ENCODE data around the gene NRP2.

NRP2 gene

DNA sequence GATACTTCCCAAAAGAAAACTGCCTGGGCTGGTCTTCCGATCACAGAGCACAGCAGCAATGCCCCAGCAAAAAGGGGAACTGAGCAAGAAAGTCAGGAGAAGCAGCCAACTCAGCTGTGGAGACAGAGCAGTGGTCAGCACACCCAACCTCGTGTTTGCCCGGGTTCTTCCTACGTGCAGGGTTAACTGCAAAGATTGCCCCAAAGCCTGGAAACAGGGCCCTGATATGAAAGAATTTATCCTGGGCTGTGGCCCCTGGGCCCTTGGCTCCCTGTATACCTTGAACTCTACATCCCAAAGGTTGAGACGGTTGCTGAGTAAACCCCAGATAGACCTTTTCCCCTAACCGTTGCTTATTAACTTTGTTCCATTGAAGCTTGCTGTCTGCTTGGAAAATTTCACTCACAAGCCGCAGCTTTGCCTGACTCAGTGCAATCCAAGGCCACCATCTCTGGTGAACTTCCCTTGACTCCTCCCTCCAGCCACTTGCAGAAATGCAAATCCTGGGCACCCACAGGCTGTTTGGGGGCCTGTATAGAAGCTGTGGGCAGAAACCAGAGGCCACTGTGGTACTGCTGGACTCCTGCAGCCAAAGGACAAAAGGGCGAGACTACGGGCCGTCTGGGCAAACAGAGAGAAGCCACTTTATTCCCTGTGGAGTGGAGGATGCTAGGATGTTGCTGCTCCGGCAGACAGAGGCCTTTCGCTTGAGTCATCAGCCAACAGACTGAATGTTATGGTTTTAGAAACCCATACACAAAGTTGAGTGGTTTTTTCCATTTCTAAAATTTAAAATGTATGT is 18.2 kb downstream of the NRP2 start:
- peaks cover 51% of the 10 kb centered on the region for H3K4me1 ChIP-seq (ENCODE audit: control insufficient read depth, insufficient read depth, low read length, unreplicated experiment)
- no peaks in the 10 kb centered on the region for H3K27me3 ChIP-seq (ENCODE audit: insufficient read depth, low read length)
- no peaks in the 10 kb centered on the region for H3K36me3 ChIP-seq (ENCODE audit: insufficient read depth, low read length)
- no peak overlapping the region for H2AFZ ChIP-seq (ENCODE audit: low read length, unreplicated experiment)
- H3K27ac ChIP-seq (ENCODE audit: low read depth, low read length), result peak overlapping the region; percentile 73
- no peak overlapping the region for H3K4me3 ChIP-seq (ENCODE audit: low read depth, low read length)
- H3K79me2 ChIP-seq (ENCODE audit: control insufficient read depth, insufficient read depth, low read length, unreplicated experiment), result no peaks in the 10 kb centered on the region

DNA sequence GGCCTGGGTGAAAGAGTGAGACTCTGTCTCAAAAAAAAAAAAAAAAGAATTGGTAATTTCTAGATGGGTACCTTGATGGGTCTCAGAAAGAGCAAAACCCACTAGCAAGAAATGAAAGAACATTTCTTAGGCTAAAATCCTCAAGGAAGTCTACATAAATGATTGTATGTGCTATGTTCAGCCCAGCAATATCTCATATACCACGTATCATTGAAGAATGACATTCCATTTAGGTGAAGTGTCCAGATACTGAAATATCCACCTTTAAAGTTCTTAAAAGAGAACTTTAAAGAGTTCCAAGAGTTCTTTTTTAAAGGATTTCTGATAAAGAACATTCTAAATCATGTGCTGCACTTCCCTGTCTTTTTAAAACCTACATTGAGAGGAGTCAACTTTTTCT is 19.2 kb downstream of the NRP2 start:
- Histone ChIP-seq H3K27ac (ENCODE audit: low read depth, low read length) (peak overlapping the region; percentile 73), H3K36me3 (ENCODE audit: insufficient read depth, low read length) (no peaks in the 10 kb centered on the region), H3K27me3 (ENCODE audit: insufficient read depth, low read length) (no peaks in the 10 kb centered on the region), H3K4me1 (ENCODE audit: control insufficient read depth, insufficient read depth, low read length, unreplicated experiment) (peaks cover 52% of the 10 kb centered on the region), H3K4me3 (ENCODE audit: low read depth, low read length) (no peak overlapping the region), H2AFZ (ENCODE audit: low read length, unreplicated experiment) (no peak overlapping the region), H3K79me2 (ENCODE audit: control insufficient read depth, insufficient read depth, low read length, unreplicated experiment) (no peaks in the 10 kb centered on the region)

DNA sequence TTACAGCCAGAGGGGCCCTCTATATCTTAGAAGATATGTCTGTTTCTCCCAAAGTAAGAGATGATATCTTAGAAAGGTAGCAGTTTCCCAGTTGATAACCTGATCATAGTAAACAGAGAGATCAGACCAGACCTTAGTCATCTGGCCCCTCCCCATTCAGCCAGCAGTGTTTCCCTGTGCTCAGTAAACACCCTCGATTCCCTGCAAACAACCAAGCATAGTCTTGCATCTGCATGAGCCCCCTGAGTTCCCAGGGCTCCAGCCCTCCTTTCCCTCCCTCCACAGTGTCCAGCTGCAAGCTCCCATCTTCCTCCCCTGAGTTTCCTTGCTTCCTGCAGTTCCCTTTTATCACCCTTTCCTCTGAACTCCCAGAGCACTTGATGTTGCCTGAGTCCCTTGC is 20.3 kb downstream of the NRP2 start:
- Histone ChIP-seq H3K27me3 (ENCODE audit: insufficient read depth, low read length) (no peaks in the 10 kb centered on the region), H3K27ac (ENCODE audit: low read depth, low read length) (no peak overlapping the region), H3K4me3 (ENCODE audit: low read depth, low read length) (no peak overlapping the region), H3K4me1 (ENCODE audit: control insufficient read depth, insufficient read depth, low read length, unreplicated experiment) (peaks cover 62% of the 10 kb centered on the region), H3K79me2 (ENCODE audit: control insufficient read depth, insufficient read depth, low read length, unreplicated experiment) (no peaks in the 10 kb centered on the region), H3K36me3 (ENCODE audit: insufficient read depth, low read length) (no peaks in the 10 kb centered on the region), H2AFZ (ENCODE audit: low read length, unreplicated experiment) (no peak overlapping the region)

DNA sequence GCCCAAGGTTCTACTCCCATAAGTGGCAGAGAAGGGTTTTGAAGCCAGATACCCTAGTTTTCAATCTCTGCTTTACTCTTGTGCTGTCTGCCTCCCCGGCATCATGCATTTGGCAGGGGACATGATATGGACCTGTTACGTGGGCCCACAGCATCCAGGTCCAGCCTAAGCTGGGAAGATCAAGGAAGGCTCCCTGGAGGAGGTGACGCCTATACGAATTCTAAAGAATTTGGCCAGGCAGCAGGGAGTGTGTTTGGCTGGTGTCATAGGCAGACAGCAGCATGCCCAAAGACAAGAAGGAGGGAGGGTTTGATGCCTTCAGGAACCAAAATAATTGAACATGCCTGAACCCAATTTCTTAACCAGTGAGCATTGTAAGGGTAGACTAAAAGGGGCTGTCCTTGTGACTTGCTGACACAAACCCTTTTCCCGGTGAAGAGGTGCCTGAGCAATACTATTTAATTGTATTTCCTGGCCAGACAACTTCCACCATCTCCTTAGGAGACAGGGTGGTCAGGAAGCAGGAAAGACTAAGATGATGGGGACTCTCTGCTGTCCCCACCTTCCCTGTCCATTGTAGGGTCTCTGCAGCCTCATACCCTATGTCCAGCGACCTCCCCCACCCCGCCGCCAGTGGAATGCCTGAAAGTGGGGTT is 21.3 kb downstream of the NRP2 start:
- no peaks in the 10 kb centered on the region for H3K27me3 ChIP-seq (ENCODE audit: insufficient read depth, low read length)
- no peak overlapping the region for H2AFZ ChIP-seq (ENCODE audit: low read length, unreplicated experiment)
- H3K4me1 ChIP-seq (ENCODE audit: control insufficient read depth, insufficient read depth, low read length, unreplicated experiment), result peaks cover 58% of the 10 kb centered on the region

DNA sequence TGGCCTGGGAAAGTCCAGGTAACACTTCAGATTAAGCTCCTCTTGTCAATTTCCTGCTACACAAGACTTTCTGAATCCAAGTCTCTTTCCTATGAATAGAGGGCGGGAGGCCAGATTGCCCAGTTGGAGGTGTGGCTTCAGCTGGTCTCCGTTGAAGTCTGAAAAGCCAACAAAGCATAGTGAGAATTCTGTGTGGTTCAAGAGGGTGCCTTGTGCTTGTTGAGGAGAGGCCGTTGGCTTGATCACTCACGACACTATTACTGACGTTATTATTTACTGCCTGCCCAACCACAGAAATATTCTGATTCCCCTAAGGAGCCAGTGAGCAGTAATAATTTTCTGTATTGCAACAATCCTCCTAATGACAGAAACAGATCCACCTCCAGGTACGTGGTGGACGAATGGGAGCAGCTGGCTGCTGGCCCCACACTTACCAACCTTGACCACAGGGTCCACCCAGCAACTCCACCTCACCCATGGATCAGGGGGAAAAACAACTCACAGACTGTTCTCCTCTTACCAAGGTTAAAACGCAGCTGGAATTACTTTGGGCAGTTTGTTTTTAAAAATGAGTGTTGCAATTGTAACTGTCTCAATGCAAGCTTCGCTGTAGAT is 21.9 kb downstream of the NRP2 start:
- Histone ChIP-seq H3K4me3 (ENCODE audit: low read depth, low read length) (no peak overlapping the region), H3K27me3 (ENCODE audit: insufficient read depth, low read length) (no peaks in the 10 kb centered on the region), H2AFZ (ENCODE audit: low read length, unreplicated experiment) (no peak overlapping the region), H3K79me2 (ENCODE audit: control insufficient read depth, insufficient read depth, low read length, unreplicated experiment) (no peaks in the 10 kb centered on the region), H3K36me3 (ENCODE audit: insufficient read depth, low read length) (no peaks in the 10 kb centered on the region), H3K27ac (ENCODE audit: low read depth, low read length) (no peak overlapping the region), H3K4me1 (ENCODE audit: control insufficient read depth, insufficient read depth, low read length, unreplicated experiment) (peaks cover 51% of the 10 kb centered on the region)

More for the DNA sequence above, 21.3 kb downstream of the NRP2 start:
- Histone ChIP-seq H3K4me3 (ENCODE audit: low read depth, low read length) (no peak overlapping the region), H3K27ac (ENCODE audit: low read depth, low read length) (no peak overlapping the region), H3K36me3 (ENCODE audit: insufficient read depth, low read length) (no peaks in the 10 kb centered on the region), H3K79me2 (ENCODE audit: control insufficient read depth, insufficient read depth, low read length, unreplicated experiment) (no peaks in the 10 kb centered on the region)

DNA sequence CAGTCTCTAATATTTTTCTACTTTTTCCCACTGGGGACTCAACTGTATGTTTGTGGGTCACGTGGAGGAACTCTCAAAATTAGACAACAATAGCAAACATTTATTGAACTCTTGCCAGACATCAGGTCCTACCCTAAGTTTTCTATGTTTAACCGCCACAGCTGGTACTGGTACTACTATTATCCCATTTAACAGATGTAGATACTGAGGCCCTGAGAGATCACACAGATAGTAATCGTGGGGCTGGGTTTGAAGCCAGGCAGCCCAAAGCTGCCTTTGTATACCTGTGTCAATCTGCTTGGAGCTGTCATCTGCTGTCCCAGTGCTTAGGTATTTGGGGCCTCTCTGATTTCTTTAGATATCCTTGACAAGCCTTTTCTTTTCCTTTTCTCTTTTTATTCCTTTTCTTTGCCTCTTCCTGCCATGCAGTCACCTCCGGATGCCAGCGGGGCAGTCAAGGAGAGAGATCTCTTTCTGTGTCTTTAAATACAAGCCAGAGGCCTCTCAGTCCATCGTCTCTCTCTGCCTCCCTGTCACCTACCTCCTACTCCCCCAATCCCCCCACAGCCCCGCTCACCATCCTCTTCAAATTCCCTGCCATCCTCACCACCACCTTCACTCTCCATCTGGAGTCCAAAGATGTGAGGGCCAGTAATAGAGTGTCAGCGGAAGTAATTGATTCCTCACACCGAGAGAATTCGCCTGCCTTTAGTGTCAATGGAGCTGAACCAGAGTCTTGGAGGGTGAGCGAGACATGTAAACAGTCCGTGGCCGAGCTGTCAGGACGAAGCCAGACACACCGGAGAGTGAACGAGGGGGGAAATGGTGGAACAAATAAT is 23.4 kb downstream of the NRP2 start:
- H3K4me1 ChIP-seq (ENCODE audit: control insufficient read depth, insufficient read depth, low read length, unreplicated experiment), result peaks cover 36% of the 10 kb centered on the region
- no peak overlapping the region for H2AFZ ChIP-seq (ENCODE audit: low read length, unreplicated experiment)
- H3K79me2 ChIP-seq (ENCODE audit: control insufficient read depth, insufficient read depth, low read length, unreplicated experiment), result no peaks in the 10 kb centered on the region
- no peak overlapping the region for H3K4me3 ChIP-seq (ENCODE audit: low read depth, low read length)
- H3K36me3 ChIP-seq (ENCODE audit: insufficient read depth, low read length), result no peaks in the 10 kb centered on the region
- no peaks in the 10 kb centered on the region for H3K27me3 ChIP-seq (ENCODE audit: insufficient read depth, low read length)
- no peak overlapping the region for H3K27ac ChIP-seq (ENCODE audit: low read depth, low read length)

DNA sequence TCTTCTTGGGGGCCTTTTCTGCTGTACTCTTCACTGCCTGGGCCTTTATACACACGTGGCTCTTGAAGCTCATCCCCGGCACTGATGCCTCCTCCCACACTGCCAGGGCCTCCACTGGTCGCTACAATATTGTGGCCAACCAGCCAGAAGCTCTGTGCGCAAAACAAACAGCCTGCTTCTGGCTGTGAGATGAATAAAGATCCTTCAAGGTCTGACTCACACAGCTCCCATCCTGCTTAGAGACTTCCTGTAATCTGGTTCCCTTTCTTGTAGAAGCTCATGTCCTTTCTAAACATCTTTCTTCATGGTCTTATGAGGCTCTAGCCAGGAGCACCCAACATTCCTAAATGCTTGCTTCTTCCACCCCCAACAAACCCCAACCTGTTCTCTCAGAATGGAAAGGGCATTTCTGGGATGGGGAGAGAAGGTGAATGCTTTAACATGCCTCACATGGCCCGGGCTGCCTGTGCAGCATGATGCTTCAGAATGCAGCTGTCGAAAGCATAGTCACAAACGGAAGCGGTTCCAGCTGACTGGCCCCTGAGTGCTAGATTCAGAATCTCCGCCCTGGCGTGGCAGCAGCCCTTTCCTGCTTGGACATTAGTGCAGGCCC is 24.6 kb downstream of the NRP2 start:
- H3K36me3 ChIP-seq (ENCODE audit: insufficient read depth, low read length), result no peaks in the 10 kb centered on the region
- no peaks in the 10 kb centered on the region for H3K27me3 ChIP-seq (ENCODE audit: insufficient read depth, low read length)
- 0 out of 2 replicates have a peak overlapping the region, but pooled peaks have one; percentile 22 for H3K27ac ChIP-seq (ENCODE audit: low read depth, low read length)
- H3K79me2 ChIP-seq (ENCODE audit: control insufficient read depth, insufficient read depth, low read length, unreplicated experiment), result no peaks in the 10 kb centered on the region
- peaks cover 25% of the 10 kb centered on the region for H3K4me1 ChIP-seq (ENCODE audit: control insufficient read depth, insufficient read depth, low read length, unreplicated experiment)
- H2AFZ ChIP-seq (ENCODE audit: low read length, unreplicated experiment), result peak overlapping the region; percentile 79
- H3K4me3 ChIP-seq (ENCODE audit: low read depth, low read length), result no peak overlapping the region

DNA sequence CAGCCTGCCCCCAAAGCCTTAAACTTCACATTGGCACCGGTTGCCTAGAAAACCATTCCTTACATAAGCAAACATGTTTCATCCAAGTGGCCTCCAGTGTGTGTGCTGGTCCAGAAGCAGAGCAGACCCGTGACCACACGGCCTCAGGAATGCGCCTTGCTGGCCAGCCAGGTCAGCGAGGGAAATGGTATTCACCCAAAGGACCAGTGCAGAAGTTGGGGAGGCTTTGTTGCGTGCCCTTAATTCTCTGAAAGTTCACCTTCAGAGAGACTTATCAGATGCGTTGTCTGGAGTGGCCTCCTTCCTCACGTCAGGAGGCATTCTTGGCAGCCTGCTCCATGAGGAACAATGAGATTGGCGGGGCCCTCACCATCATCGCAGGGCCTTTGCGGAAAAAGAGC is 25.9 kb downstream of the NRP2 start:
- Histone ChIP-seq H2AFZ (ENCODE audit: low read length, unreplicated experiment) (no peak overlapping the region), H3K79me2 (ENCODE audit: control insufficient read depth, insufficient read depth, low read length, unreplicated experiment) (no peaks in the 10 kb centered on the region), H3K4me3 (ENCODE audit: low read depth, low read length) (no peak overlapping the region), H3K27ac (ENCODE audit: low read depth, low read length) (no peak overlapping the region), H3K4me1 (ENCODE audit: control insufficient read depth, insufficient read depth, low read length, unreplicated experiment) (peaks cover 23% of the 10 kb centered on the region), H3K36me3 (ENCODE audit: insufficient read depth, low read length) (no peaks in the 10 kb centered on the region), H3K27me3 (ENCODE audit: insufficient read depth, low read length) (no peaks in the 10 kb centered on the region)

DNA sequence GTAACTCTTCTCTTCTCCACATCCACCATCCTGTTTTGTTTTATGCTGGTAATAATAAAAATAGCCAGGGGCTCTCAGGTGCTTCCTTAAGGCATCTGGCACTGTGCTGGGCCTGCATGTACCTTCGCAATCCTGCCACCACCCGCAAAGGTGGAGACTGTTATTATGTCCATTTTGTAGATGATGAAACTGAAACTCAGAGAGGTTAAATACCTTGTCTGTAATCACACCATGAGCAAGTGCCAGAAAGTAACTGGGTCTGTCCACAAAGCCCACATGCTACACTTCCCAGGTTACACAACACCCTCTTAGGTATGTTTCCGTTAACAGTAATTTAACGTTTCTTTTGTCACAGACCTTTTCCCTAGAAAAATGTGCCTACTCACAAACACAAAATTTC is 27.0 kb downstream of the NRP2 start:
- peaks cover 24% of the 10 kb centered on the region for H3K4me1 ChIP-seq (ENCODE audit: control insufficient read depth, insufficient read depth, low read length, unreplicated experiment)
- no peak overlapping the region for H3K27ac ChIP-seq (ENCODE audit: low read depth, low read length)
- no peak overlapping the region for H2AFZ ChIP-seq (ENCODE audit: low read length, unreplicated experiment)
- H3K79me2 ChIP-seq (ENCODE audit: control insufficient read depth, insufficient read depth, low read length, unreplicated experiment), result no peaks in the 10 kb centered on the region
- H3K36me3 ChIP-seq (ENCODE audit: insufficient read depth, low read length), result no peaks in the 10 kb centered on the region
- H3K27me3 ChIP-seq (ENCODE audit: insufficient read depth, low read length), result no peaks in the 10 kb centered on the region
- H3K4me3 ChIP-seq (ENCODE audit: low read depth, low read length), result no peak overlapping the region

DNA sequence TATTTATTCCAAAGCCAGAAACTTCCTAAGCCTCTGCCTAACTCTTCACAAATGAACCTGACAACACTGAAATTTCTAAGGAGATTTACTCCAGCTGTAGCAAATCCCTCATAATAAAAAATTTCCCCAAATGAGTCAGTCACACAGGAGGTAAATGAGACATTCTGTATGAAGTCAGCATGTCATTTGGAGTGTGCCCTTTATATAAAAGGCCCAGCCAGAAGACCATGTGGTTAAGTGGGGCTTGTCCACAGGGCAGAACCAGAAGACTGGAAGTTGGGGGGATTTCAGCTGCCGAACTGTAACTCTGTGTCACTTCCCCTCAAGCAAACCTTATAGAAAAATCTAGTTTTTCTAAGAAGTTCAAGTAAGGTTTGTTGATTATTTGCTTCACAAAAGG is 30.2 kb downstream of the NRP2 start:
- Histone ChIP-seq H3K27ac (ENCODE audit: low read depth, low read length) (peak overlapping the region; percentile 27; the same call in 1 of the 2 replicates), H3K27me3 (ENCODE audit: insufficient read depth, low read length) (no peaks in the 10 kb centered on the region), H3K4me1 (ENCODE audit: control insufficient read depth, insufficient read depth, low read length, unreplicated experiment) (peaks cover 13% of the 10 kb centered on the region), H2AFZ (ENCODE audit: low read length, unreplicated experiment) (no peak overlapping the region), H3K36me3 (ENCODE audit: insufficient read depth, low read length) (no peaks in the 10 kb centered on the region), H3K4me3 (ENCODE audit: low read depth, low read length) (no peak overlapping the region), H3K79me2 (ENCODE audit: control insufficient read depth, insufficient read depth, low read length, unreplicated experiment) (no peaks in the 10 kb centered on the region)
